Measurements from ENCODE around the gene TMEM119. TPM values are rescaled to one million over a fixed set of nuclear protein-coding genes. Genes with fewer than 3 reads are reported as not detected.

The TMEM119 gene
- total and polyA plus RNA-seq, 2 of the 8 experiments (the other 6 are each of a cell fraction or from before 2014, with no cell fraction given) = 0.35 to 0.61 TPM

DNA sequence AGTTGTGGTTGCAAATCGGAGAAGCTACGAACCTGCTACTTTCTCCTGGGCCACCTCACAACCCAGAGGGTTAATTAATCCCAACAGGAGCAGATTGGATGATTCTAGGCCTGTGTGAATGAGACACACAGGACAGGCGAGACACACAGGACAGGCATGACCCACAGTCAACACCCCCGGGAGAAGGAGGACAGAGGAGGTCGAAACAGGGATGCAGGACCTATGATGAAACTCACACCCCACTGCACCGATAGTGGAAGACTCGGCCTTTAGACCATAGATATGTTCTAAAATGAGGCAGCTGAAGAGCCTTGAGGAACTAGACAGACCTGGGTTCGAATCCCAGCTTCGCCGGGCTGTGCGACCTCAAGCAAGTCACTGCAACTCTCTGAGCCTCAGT lies 11.6 kb downstream of the TMEM119 start:
- Histone ChIP-seq H4K8ac (ENCODE audit: extremely low read depth, insufficient read depth, low read length) (no peak overlapping the region), H3K9ac (replicated peaks in 1 of 4; ENCODE audit: extremely low read depth in 1 of 4, low read depth in 3 of 4, low read length in 3 of 4) (no peak overlapping the region), H3K4me1 (replicated peaks in 1 of 4; ENCODE audit: control insufficient read depth in 3 of 4, insufficient read depth in 4 of 4, low read length in 3 of 4) (peaks cover 0 to 16% (median 10%) of the 10 kb centered on the region in 4 experiments; a peak in 6 of 7 replicates), H2AFZ (ENCODE audit: low read length) (no peak overlapping the region), H4K91ac (replicated peaks; ENCODE audit: insufficient read length, low read length) (no peak overlapping the region), H3K27ac (ENCODE audit: low read depth, low read length) (no peak overlapping the region), H3K79me2 (ENCODE audit: control insufficient read depth in 1 of 2, insufficient read depth in 2 of 2, low read length in 2 of 2) (no peaks in the 10 kb centered on the region), H3K23me2 (ENCODE audit: low read depth, low read length) (no peaks in the 10 kb centered on the region), H3K9me3 (ENCODE audit: insufficient read depth in 2 of 2, low read depth in 1 of 2, low read length in 1 of 2) (no peaks in the 10 kb centered on the region), H2AK5ac (ENCODE audit: low read depth, low read length) (no peak overlapping the region), H2BK5ac (ENCODE audit: low read depth, low read length) (no peak overlapping the region), H3K27me3 (replicated peaks in 1 of 4; ENCODE audit: control insufficient read depth in 3 of 4, extremely low read depth in 1 of 4, insufficient read depth in 3 of 4, low read length in 3 of 4) (no peaks in the 10 kb centered on the region), H3K56ac (replicated peaks; ENCODE audit: insufficient read length, low read depth, low read length) (no peak overlapping the region), H2BK120ac (replicated peaks; ENCODE audit: low read depth, low read length) (no peak overlapping the region), H3K14ac (ENCODE audit: insufficient read length) (no peak overlapping the region), H4K20me1 (replicated peaks in 1 of 2; ENCODE audit: control insufficient read depth in 1 of 2, insufficient read depth in 2 of 2, low read length in 2 of 2) (no peaks in the 10 kb centered on the region), H3K18ac (ENCODE audit: extremely low read depth, low read length) (no peak overlapping the region), H3K79me1 (ENCODE audit: low read depth, low read length) (no peaks in the 10 kb centered on the region), H3K4me2 (ENCODE audit: insufficient read depth in 1 of 2, low read depth in 2 of 2, low read length in 2 of 2) (no peak overlapping the region), H3K36me3 (ENCODE audit: control insufficient read depth in 2 of 4, insufficient read depth in 4 of 4, low read length in 3 of 4) (no peaks in the 10 kb centered on the region), H2BK15ac (ENCODE audit: low read length) (no peak overlapping the region), H3K23ac (ENCODE audit: insufficient read length) (no peak overlapping the region), H3K4me3 (ENCODE audit: extremely low read depth in 1 of 4, insufficient read depth in 2 of 4, low read depth in 3 of 4, low read length in 4 of 4) (no peak overlapping the region), H2BK20ac (ENCODE audit: low read length) (no peak overlapping the region), H4K5ac (ENCODE audit: insufficient read length, low read depth, low read length) (no peak overlapping the region), H2BK12ac (ENCODE audit: low read depth, low read length) (no peak overlapping the region), H3K4ac (replicated peaks; ENCODE audit: insufficient read length, low read depth, low read length) (no peak overlapping the region)
- DNase-seq (ENCODE audit: low read depth in 1 of 2, low spot score in 2 of 2) (no peak), FAIRE-seq (no peak)
- CTCF ChIA-PET (ENCODE audit: partially characterized antibody) = interaction anchor here (0.8 to 2.1 kb wide), 4 partner anchors 9 to 73 kb away, joined by 3 to 8 read pairs (median 5); no protein-coding TSS in a partner anchor
- POLR2A ChIA-PET (ENCODE audit: partially characterized antibody) = interaction anchor here (1.5 to 2.1 kb wide), 2 partner anchors 24 to 25 kb away, joined by 4 to 5 read pairs; partner anchors contain the start of genes ISCU and SART3
- 88% methylated on average over 11 of the region's 11 CpGs; no CpG with 5 or more reads in 1 of the 2 experiments for WGBS, 2 experiments (ENCODE audit: extremely low coverage in 1 of 2, insufficient coverage in 1 of 2, insufficient read length in 1 of 2, insufficient replicate concordance in 2 of 2, low coverage in 1 of 2, low lambda C conversion rate in 2 of 2, missing lambda C conversion rate in 1 of 2)
- TF ChIP-seq NRF1 (IDR thresholded peaks at IDR 0.05; ENCODE audit: low read depth, low read length) (no peak), CHD2 (IDR thresholded peaks at IDR 0.05; ENCODE audit: low read length) (no peak)
